BLaER1 treated with 17β-estradiol and CSF1 and Interleukin-3, amounts not matched to agents 10 nM and 100 nM (cell line): ENCODE data around the gene RELCH.

Source experiments
- H3K27ac ChIP-seq, 11 experiments: shearing (Covaris generic); formaldehyde crosslinking; 2 replicates each; pipeline ENCODE4 v1.8.1; 2022
- H3K27me3 ChIP-seq, 11 experiments: shearing (Covaris generic); formaldehyde crosslinking; 2 replicates each; pipeline ENCODE4 v1.8.1; 2022
- H3K36me3 ChIP-seq, 11 experiments: shearing (Covaris generic); formaldehyde crosslinking; 2 replicates each; pipeline ENCODE4 v1.8.1; 2022
- H3K4me1 ChIP-seq, 10 experiments: shearing (Covaris generic); formaldehyde crosslinking; 2 replicates each; pipeline ENCODE4 v1.8.1; 2022
- H3K4me2 ChIP-seq, 11 experiments: shearing (Covaris generic); formaldehyde crosslinking; 2 replicates each; pipeline ENCODE4 v1.8.1; 2022
- H3K4me3 ChIP-seq, 10 experiments: shearing (Covaris generic); formaldehyde crosslinking; 2 replicates each; pipeline ENCODE4 v1.8.1; 2022
- H3K9ac ChIP-seq, 11 experiments: shearing (Covaris generic); formaldehyde crosslinking; 2 replicates each; pipeline ENCODE4 v1.8.1; 2022
- H3K9me3 ChIP-seq, 11 experiments: shearing (Covaris generic); formaldehyde crosslinking; replicated peaks in 1 of 11; 2 replicates each; pipeline ENCODE4 v1.8.1; 2022
- H4K20me1 ChIP-seq, 11 experiments: shearing (Covaris generic); formaldehyde crosslinking; 2 replicates each; pipeline ENCODE4 v1.8.1; 2022
- Cebpa-rat ChIP-seq, 11 experiments: shearing (Covaris generic); IDR thresholded peaks; 2 replicates each; pipeline ENCODE4 v1.8.1; 2022

The RELCH gene

GRCh38 chr18:62224229-62224628 is 37.2 kb downstream of the RELCH start:
- Histone ChIP-seq H3K9ac (no peak overlapping the region), H3K4me3 (no peak overlapping the region), H4K20me1 (peaks cover 0 to 12% (median 0%) of the 10 kb centered on the region in 11 experiments; a peak in 3 of 22 replicates), H3K27ac (no peak overlapping the region), H3K4me2 (no peak overlapping the region), H3K36me3 (peaks cover 56 to 86% (median 83%) of the 10 kb centered on the region in 11 experiments), H3K4me1 (no peaks in the 10 kb centered on the region), H3K27me3 (no peaks in the 10 kb centered on the region), H3K9me3 (peaks cover 11 to 25% (median 17%) of the 10 kb centered on the region in 11 experiments)
- no peak for TF ChIP-seq Cebpa-rat (IDR thresholded peaks at IDR 0.05)

DNA sequence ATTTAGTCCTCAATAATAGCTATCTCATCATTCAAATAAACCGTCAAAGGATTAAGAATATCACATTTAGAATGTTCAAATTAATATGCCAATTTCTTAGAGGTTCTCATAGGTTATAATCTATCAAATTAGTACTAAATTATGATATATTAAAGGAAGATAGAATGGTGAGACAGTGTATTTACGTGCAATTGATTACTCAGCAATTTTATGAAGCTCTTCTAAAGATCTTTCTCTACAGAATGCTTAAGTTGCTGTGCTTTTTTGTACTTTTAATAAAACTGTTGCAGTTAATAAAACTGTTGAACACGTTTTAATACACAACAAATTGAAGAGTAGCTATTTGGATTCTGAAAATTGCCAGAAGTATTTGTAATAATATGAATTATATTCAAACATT is 39.0 kb downstream of the RELCH start:
- Histone ChIP-seq H3K27me3 (no peaks in the 10 kb centered on the region), H3K4me2 (no peak overlapping the region), H4K20me1 (no peaks in the 10 kb centered on the region), H3K27ac (no peak overlapping the region), H3K9ac (no peak overlapping the region), H3K36me3 (peaks cover 69 to 97% (median 95%) of the 10 kb centered on the region in 11 experiments), H3K9me3 (peaks cover 11 to 25% (median 17%) of the 10 kb centered on the region in 11 experiments), H3K4me1 (no peaks in the 10 kb centered on the region), H3K4me3 (no peak overlapping the region)
- no peak for TF ChIP-seq Cebpa-rat (IDR thresholded peaks at IDR 0.05)

GRCh38 chr18:62236252-62236651 is 49.2 kb downstream of the RELCH start:
- Histone ChIP-seq H3K27me3 (no peaks in the 10 kb centered on the region), H3K36me3 (peaks cover 42 to 87% (median 67%) of the 10 kb centered on the region in 11 experiments), H4K20me1 (peaks cover 0 to 14% (median 0%) of the 10 kb centered on the region in 11 experiments; a peak in 3 of 22 replicates), H3K9me3 (peaks cover 0 to 9% (median 6%) of the 10 kb centered on the region in 11 experiments; a peak in 7 of 22 replicates), H3K4me1 (no peaks in the 10 kb centered on the region), H3K4me3 (no peak overlapping the region), H3K27ac (no peak overlapping the region), H3K4me2 (no peak overlapping the region), H3K9ac (no peak overlapping the region)
- no peak for TF ChIP-seq Cebpa-rat (IDR thresholded peaks at IDR 0.05)

DNA sequence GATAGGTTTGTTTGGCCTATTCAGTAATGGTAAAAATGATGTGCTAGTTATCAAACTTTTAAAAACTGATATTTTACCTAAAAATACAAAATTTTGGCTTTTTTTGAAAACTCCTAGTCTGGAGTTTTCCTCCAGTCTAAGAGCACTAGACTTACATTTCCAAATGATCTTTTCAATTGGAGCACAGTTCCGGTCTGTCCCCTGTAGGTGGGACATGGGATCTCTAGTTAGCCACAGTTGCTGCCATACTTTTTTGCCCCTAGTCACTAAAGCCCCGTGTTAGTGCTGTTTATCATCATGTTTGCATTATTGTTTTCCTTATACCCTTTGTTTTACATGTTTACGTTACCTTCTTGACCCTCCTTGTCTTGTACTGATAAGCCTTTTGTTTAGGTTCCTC is 52.4 kb downstream of the RELCH start:
- no peaks in the 10 kb centered on the region for H3K4me1 ChIP-seq
- no peak for TF ChIP-seq Cebpa-rat (IDR thresholded peaks at IDR 0.05)
- H3K36me3 ChIP-seq: peaks cover 36 to 84% (median 59%) of the 10 kb centered on the region in 11 experiments
- no peak overlapping the region for H3K4me3 ChIP-seq
- H3K4me2 ChIP-seq: no peak overlapping the region
- no peak overlapping the region for H3K27ac ChIP-seq
- peaks cover 0 to 9% (median 6%) of the 10 kb centered on the region in 11 experiments; a peak in 7 of 22 replicates for H3K9me3 ChIP-seq
- H3K9ac ChIP-seq: no peak overlapping the region
- H4K20me1 ChIP-seq: peaks cover 0 to 6% (median 0%) of the 10 kb centered on the region in 11 experiments; a peak in 2 of 22 replicates
- no peaks in the 10 kb centered on the region for H3K27me3 ChIP-seq

GRCh38 chr18:62242955-62243354 is 55.9 kb downstream of the RELCH start:
- Histone ChIP-seq H3K27me3 (no peaks in the 10 kb centered on the region), H3K4me1 (no peaks in the 10 kb centered on the region), H3K4me2 (no peak overlapping the region), H3K9me3 (no peaks in the 10 kb centered on the region), H3K27ac (no peak overlapping the region), H3K4me3 (no peak overlapping the region), H3K36me3 (peaks cover 40 to 89% (median 63%) of the 10 kb centered on the region in 11 experiments), H3K9ac (no peak overlapping the region), H4K20me1 (peaks cover 0 to 6% (median 0%) of the 10 kb centered on the region in 11 experiments; a peak in 2 of 22 replicates)
- TF ChIP-seq Cebpa-rat (IDR thresholded peaks at IDR 0.05): no peak

DNA sequence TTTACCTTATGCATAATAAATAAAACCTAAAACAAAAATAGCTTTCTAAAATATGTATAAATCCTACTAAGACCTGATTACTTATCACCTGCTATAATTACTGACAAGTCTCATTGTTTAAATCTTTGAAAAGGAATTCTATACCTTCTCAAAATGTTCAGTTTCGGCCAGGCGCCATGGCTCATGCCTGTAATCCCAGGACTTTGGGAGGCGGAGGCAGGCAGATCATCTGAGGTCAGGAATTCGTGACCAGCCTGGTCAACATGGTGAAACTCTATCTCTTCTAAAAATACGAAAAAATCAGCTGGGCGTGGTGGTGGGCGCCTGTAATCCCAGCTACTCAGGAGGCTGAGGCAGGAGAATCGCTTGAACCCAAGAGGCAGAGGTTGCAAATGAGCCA is 58.1 kb downstream of the RELCH start:
- Histone ChIP-seq H3K4me1 (no peaks in the 10 kb centered on the region), H3K27ac (no peak overlapping the region), H3K9ac (no peak overlapping the region), H4K20me1 (peaks cover 0 to 6% (median 0%) of the 10 kb centered on the region in 11 experiments; a peak in 3 of 22 replicates), H3K4me3 (no peak overlapping the region), H3K9me3 (no peaks in the 10 kb centered on the region), H3K27me3 (no peaks in the 10 kb centered on the region), H3K4me2 (no peak overlapping the region), H3K36me3 (peaks cover 24 to 74% (median 45%) of the 10 kb centered on the region in 11 experiments)
- no peak for TF ChIP-seq Cebpa-rat (IDR thresholded peaks at IDR 0.05)

DNA sequence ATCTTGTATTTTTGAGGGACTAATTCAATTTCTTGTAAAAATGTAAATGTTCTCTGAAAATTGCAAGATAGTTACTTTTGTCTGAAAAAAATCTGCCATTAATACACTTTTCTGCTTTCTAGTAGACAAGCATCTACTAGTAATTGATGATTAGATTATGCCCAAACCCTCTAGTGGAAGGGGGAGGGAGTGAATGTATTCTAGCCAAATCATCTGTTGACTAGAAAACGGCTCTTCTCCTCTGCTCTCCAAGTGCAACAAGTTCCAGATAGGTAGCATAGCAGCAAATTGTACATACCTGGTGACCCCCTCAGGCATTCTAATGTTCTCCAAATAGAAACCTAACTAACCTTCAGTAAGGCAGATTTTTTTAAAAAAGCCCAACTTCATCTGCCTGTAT is 58.6 kb downstream of the RELCH start:
- H3K9ac ChIP-seq: no peak overlapping the region
- H3K36me3 ChIP-seq: peaks cover 20 to 74% (median 40%) of the 10 kb centered on the region in 11 experiments; a peak in 21 of 22 replicates
- no peak overlapping the region for H3K4me3 ChIP-seq
- TF ChIP-seq Cebpa-rat (IDR thresholded peaks at IDR 0.05): no peak
- H3K4me2 ChIP-seq: no peak overlapping the region
- H3K4me1 ChIP-seq: no peaks in the 10 kb centered on the region
- no peak overlapping the region for H3K27ac ChIP-seq
- H3K27me3 ChIP-seq: no peaks in the 10 kb centered on the region
- H4K20me1 ChIP-seq: peaks cover 0 to 5% (median 0%) of the 10 kb centered on the region in 11 experiments; a peak in 3 of 22 replicates
- H3K9me3 ChIP-seq: no peaks in the 10 kb centered on the region

DNA sequence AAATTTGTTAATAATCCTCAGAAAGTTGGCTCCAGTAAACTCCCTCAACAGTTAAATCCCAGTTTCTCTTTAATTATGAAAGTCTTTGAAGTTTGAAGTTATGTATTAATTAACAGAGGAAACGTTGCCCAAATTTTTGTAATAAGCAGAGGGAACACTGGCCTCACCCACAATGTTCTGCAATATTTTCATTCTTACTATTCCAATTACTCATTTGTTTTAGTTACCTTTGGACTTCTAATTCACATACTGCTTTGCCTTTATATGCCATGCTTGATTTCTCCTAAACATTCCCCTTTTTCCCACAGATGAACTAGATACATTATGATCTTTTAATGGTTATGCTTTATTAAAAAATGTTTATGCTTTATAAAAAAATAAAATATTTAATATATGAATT is 61.3 kb downstream of the RELCH start:
- Histone ChIP-seq H3K9ac (no peak overlapping the region), H3K27me3 (no peaks in the 10 kb centered on the region), H3K36me3 (peaks cover 16 to 74% (median 39%) of the 10 kb centered on the region in 11 experiments; a peak in 19 of 22 replicates), H3K4me3 (no peak overlapping the region), H3K27ac (no peak overlapping the region), H3K9me3 (no peaks in the 10 kb centered on the region), H4K20me1 (no peaks in the 10 kb centered on the region; a peak in 1 of 22 replicates), H3K4me1 (no peaks in the 10 kb centered on the region), H3K4me2 (no peak overlapping the region)
- TF ChIP-seq Cebpa-rat (IDR thresholded peaks at IDR 0.05): no peak

DNA sequence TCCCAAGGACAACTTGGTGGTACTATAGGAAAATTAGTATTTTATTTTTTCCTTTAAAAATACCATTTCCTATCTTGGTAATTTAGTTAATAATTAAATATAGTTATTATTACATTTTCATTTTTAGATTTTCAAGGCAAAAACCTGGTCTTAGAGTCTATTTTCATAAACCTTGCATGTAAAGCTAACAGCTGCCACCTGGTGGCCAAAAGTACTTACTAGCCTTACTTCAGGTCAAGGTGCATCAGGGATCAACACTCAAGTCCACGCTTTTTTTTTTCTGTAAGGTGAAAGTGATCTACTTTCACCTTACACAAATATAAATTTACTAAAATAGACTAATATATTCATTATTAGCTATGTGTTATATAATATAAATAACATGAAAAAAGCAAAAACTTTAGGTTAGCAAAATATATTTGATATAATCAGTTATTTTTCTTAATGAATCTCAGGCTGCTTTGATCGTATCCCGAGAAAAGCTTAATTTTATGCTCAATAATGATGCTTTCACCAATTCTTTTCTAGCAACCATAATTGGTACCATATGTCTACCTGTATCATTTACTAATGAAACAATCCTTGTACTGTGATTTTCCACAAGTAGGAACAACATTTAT is 62.5 kb downstream of the RELCH start:
- Histone ChIP-seq H3K4me3 (no peak overlapping the region), H4K20me1 (no peaks in the 10 kb centered on the region; a peak in 1 of 22 replicates), H3K27ac (no peak overlapping the region), H3K36me3 (peaks cover 14 to 73% (median 39%) of the 10 kb centered on the region in 11 experiments; a peak in 19 of 22 replicates), H3K27me3 (no peaks in the 10 kb centered on the region), H3K4me1 (no peaks in the 10 kb centered on the region), H3K9ac (no peak overlapping the region), H3K4me2 (no peak overlapping the region), H3K9me3 (no peaks in the 10 kb centered on the region)
- TF ChIP-seq Cebpa-rat (IDR thresholded peaks at IDR 0.05): no peak

DNA sequence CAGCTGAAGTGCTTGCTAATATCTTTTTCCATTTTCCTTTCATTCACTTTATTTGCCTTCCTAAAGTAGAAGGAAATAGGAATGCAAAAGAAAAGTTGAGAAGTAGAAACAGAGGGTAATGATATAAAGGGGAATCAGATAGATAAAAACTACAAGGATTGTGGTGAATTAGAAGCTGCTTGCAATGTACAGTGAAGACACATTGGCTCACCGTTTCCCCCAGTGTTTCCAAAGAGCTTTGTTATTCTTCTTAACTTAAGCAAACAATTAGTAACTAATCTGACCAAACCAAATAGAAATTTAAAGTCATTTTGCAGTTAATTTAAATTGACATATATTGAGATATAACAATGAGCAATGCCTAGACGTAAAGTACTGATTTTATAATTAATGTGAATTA is 63.4 kb downstream of the RELCH start:
- no peak overlapping the region for H3K9ac ChIP-seq

More for the DNA sequence above, 63.4 kb downstream of the RELCH start:
- no peaks in the 10 kb centered on the region; a peak in 1 of 22 replicates for H4K20me1 ChIP-seq
- no peaks in the 10 kb centered on the region for H3K4me1 ChIP-seq
- no peak overlapping the region for H3K27ac ChIP-seq
- H3K4me3 ChIP-seq: no peak overlapping the region
- no peaks in the 10 kb centered on the region for H3K9me3 ChIP-seq
- H3K4me2 ChIP-seq: no peak overlapping the region
- no peaks in the 10 kb centered on the region for H3K27me3 ChIP-seq
- H3K36me3 ChIP-seq: peaks cover 13 to 73% (median 40%) of the 10 kb centered on the region in 11 experiments; a peak in 19 of 22 replicates
- no peak for TF ChIP-seq Cebpa-rat (IDR thresholded peaks at IDR 0.05)
